ENCODE measurements around the gene FSTL3. TPM values are rescaled to one million over a fixed set of nuclear protein-coding genes. Genes with fewer than 3 reads are reported as not detected.

FSTL3 gene
- total and polyA plus RNA-seq, 2 of the 13 experiments (the other 11 are each of a cell fraction or from before 2014, with no cell fraction given): 13.5 to 15.6 TPM

GRCh38 chr19:690203-690602 is 14.0 kb downstream of the FSTL3 start (continued):
- TF ChIP-seq TFDP1 (CRISPR knock-in tag; IDR thresholded peaks at IDR 0.05; ENCODE audit: borderline replicate concordance) (no peak), NFE2L1 (CRISPR knock-in tag; IDR thresholded peaks at IDR 0.05; ENCODE audit: borderline replicate concordance) (no peak), SMAD9 (CRISPR knock-in tag; IDR thresholded peaks at IDR 0.05) (no peak), HOMEZ (CRISPR knock-in tag; IDR thresholded peaks at IDR 0.05; ENCODE audit: low read depth) (no peak), MAFG (CRISPR knock-in tag; IDR thresholded peaks at IDR 0.05) (no peak), KDM1A (CRISPR knock-in tag; IDR thresholded peaks at IDR 0.05) (no peak), PHF8 (CRISPR knock-in tag; IDR thresholded peaks at IDR 0.05) (no peak), RARA (CRISPR knock-in tag; IDR thresholded peaks at IDR 0.05) (no peak), ZNF235 (CRISPR knock-in tag; IDR thresholded peaks at IDR 0.05; ENCODE audit: borderline replicate concordance) (no peak)

GRCh38 chr19:694481-695351 is 18.5 kb downstream of the FSTL3 start:
- ATAC-seq: peak; percentile 38

More at GRCh38 chr19:694481-695351, 18.5 kb downstream of the FSTL3 start:
- in situ Hi-C loops (cut with HindIII; ENCODE audit: extremely low pct_ligation_motif_present, low pct_unique_long_range_greater_than_20kb) (no loop called here), intact Hi-C loops (cut with micrococcal nuclease; ENCODE audit: unreplicated experiment) (no loop called here)
- TF ChIP-seq NFKBIZ (CRISPR knock-in tag; IDR thresholded peaks at IDR 0.05): no peak
- no peak for TF ChIP-seq ZNF784 (CRISPR knock-in tag; IDR thresholded peaks at IDR 0.05; ENCODE audit: borderline replicate concordance)
- no peak for TF ChIP-seq MED1 (CRISPR knock-in tag; IDR thresholded peaks at IDR 0.05)
- no peak for TF ChIP-seq TOE1 (CRISPR knock-in tag; IDR thresholded peaks at IDR 0.05)
- TF ChIP-seq ISX (CRISPR knock-in tag; conservative IDR thresholded peaks at IDR 0.05): no peak
- TF ChIP-seq ZNF101 (CRISPR knock-in tag; IDR thresholded peaks at IDR 0.05; ENCODE audit: borderline replicate concordance, low read depth): no peak
- TF ChIP-seq CERS6 (CRISPR knock-in tag; IDR thresholded peaks at IDR 0.05): no peak
- TF ChIP-seq ZNF432 (CRISPR knock-in tag; IDR thresholded peaks at IDR 0.05; ENCODE audit: borderline replicate concordance): no peak
- POLR2A ChIA-PET: interaction anchor here (0.6 kb wide), 1 partner anchor 9 kb away, joined by 4 read pairs; no protein-coding TSS in a partner anchor
- no peak for DNase-seq (ENCODE audit: low spot score)
- H3K79me2 ChIP-seq (ENCODE audit: insufficient read depth, low read length): no peaks in the 10 kb centered on the region
- no peak overlapping the region for H3K27ac ChIP-seq (ENCODE audit: extremely low read length, insufficient read depth, low read length)
- peaks cover 3 to 24% of the 10 kb centered on the region in 2 experiments; a peak in 3 of 5 replicates for H3K27me3 ChIP-seq (ENCODE audit: control insufficient read depth in 1 of 2, insufficient read depth in 2 of 2, low read length in 2 of 2)
- H3K4me2 ChIP-seq (ENCODE audit: low read depth, low read length): no peak overlapping the region
- H3K4me3 ChIP-seq (replicated peaks in 1 of 3; ENCODE audit: insufficient read depth in 1 of 3, low read depth in 2 of 3, low read length in 3 of 3): no peak overlapping the region
- BruUV-seq (replicated peaks): no TSS peak
- no peak overlapping the region for H2AFZ ChIP-seq (ENCODE audit: low read length)
- 41% methylated on average over 30 of the region's 41 CpGs for WGBS (ENCODE audit: low lambda C conversion rate)
- no peaks in the 10 kb centered on the region for H4K20me1 ChIP-seq (ENCODE audit: insufficient read depth, low read length)
- H3K9me3 ChIP-seq (ENCODE audit: low read length): no peaks in the 10 kb centered on the region
- FAIRE-seq: no peak
- no peaks in the 10 kb centered on the region for H3K36me3 ChIP-seq (replicated peaks in 1 of 2; ENCODE audit: control insufficient read depth in 1 of 2, insufficient read depth in 2 of 2, low read length in 2 of 2)
- H3K4me1 ChIP-seq (ENCODE audit: insufficient read depth, low read length): peaks cover 6% of the 10 kb centered on the region; the same call in 1 of the 2 replicates
- CTCF ChIA-PET (ENCODE audit: low intra/inter-chr PET ratio, low total read pairs): no interaction called here
- no peak overlapping the region for H3K9ac ChIP-seq (ENCODE audit: insufficient read depth, low read depth, low read length)

Data from HepG2 (cell line).